Measurements from ENCODE around the gene SMPDL3A.

SMPDL3A gene

GRCh38 chr6:122853259-122853995, 64.4 kb downstream of the SMPDL3A start:
- DNase-seq: no peak
